Lower leg skin (tissue), 4 donors: ENCODE results near the gene LETM1. TPM values are rescaled to one million over a fixed set of nuclear protein-coding genes. Genes with fewer than 3 reads are reported as not detected.
A peak's percentile ranks its signal among the peaks of the same experiment; 100 is the strongest.

Experiments used
- DNase-seq, 2 donors: peaks; one replicate each; pipeline ENCODE4 v3.0.0-alpha.2; 2019; ENCODE audit warnings: low spot score in 2 of 2
- H3K4me3 ChIP-seq: fragments of 200-600 bp; sonication (generic); 2 replicates; pipeline ENCODE4 v1.5.1; 2017; ENCODE audit warnings: mild to moderate bottlenecking, low read depth; ENCODE audit not compliant: poor library complexity, severe bottlenecking
- CTCF ChIP-seq, 3 donors: fragments of 450-650 bp; IDR thresholded peaks; one replicate each; pipeline ENCODE4 v1.5.1; 2016; ENCODE audit warnings: antibody characterized with exemption in 3 of 3, mild to moderate bottlenecking in 3 of 3, moderate library complexity in 2 of 3
- POLR2A ChIP-seq, 2 donors: fragments of 450-650 bp; IDR thresholded peaks; one replicate each; pipeline ENCODE4 v1.6.1; 2016 to 2017; ENCODE audit warnings: antibody characterized with exemption in 2 of 2, mild to moderate bottlenecking in 1 of 2, moderate library complexity in 1 of 2
- whole genome bisulfite sequencing, 2 donors: methylation state at CpG; one replicate each; pipeline ENCODE4 v1.1.5; 2018; 5-methylcytosine and 5-hydroxymethylcytosine counted together
- intact Hi-C: fragments of 100-400 bp; cut with DNase I; formaldehyde crosslinking; loops from one replicate; pipeline ENCODE4 v1.15.0; 2023; ENCODE audit warnings: low total_unique reads
- total RNA-seq, 4 donors: library from RNA; depleted of rRNA; stranded (reverse); fragments of >200 nt; gene quantifications; one replicate each; pipeline ENCODE4 v1.1.0, GENCODE V29; 2016

Gene LETM1
- total RNA-seq, 4 donors from 2014 or later: 27.2 to 49.9 (median 39.0) TPM

GRCh38 chr4:1792832-1793495 lies 63.0 kb downstream of the LETM1 start, which contains the start of gene FGFR3:
TSS of gene FGFR3 (plus strand) at chr4:1793293. CDS start at chr4:1793935, 642 bp downstream.
- no peak for DNase-seq
- intact Hi-C loops: no loop called here
- TF ChIP-seq POLR2A (IDR thresholded peaks at IDR 0.05): no peak
- no peak for TF ChIP-seq CTCF (IDR thresholded peaks at IDR 0.05)
- 2% methylated on average over 34 of the region's 95 CpGs; no CpG with 5 or more reads in 1 of the 2 donors for WGBS, 2 donors
- peak within 1 kb of the TSS; percentile 23 for H3K4me3 ChIP-seq

GRCh38 chr4:1792158-1792831 lies 63.7 kb downstream of the LETM1 start:
- DNase-seq: no peak
- intact Hi-C loops: no loop called here

GRCh38 chr4:1790005-1790404 lies 66.0 kb downstream of the LETM1 start:
- no peak overlapping the region for H3K4me3 ChIP-seq
- TF ChIP-seq POLR2A (IDR thresholded peaks at IDR 0.05) (no peak), CTCF (IDR thresholded peaks at IDR 0.05) (no peak)
- intact Hi-C loops: no loop called here
- no peak for DNase-seq
- WGBS, 2 donors: 52 to 61% methylated on average over 10 of the region's 10 CpGs

More at GRCh38 chr4:1792158-1792831, 63.7 kb downstream of the LETM1 start:
- TF ChIP-seq CTCF (IDR thresholded peaks at IDR 0.05) (no peak), POLR2A (IDR thresholded peaks at IDR 0.05) (no peak)
- no peak overlapping the region for H3K4me3 ChIP-seq
- 59 to 63% methylated on average over 7 to 27 of the region's 29 CpGs for WGBS, 2 donors

- no peak overlapping the region for H3K4me3 ChIP-seq
- intact Hi-C loops: no loop called here
- TF ChIP-seq POLR2A (IDR thresholded peaks at IDR 0.05): no peak
- TF ChIP-seq CTCF (IDR thresholded peaks at IDR 0.05): no peak
- WGBS, 2 donors: 34 to 69% methylated on average over 16 to 21 of the region's 21 CpGs
- no peak for DNase-seq
These were observed 66.4 kb downstream of the LETM1 start for GRCh38 chr4:1789552-1789951.

- TF ChIP-seq POLR2A (IDR thresholded peaks at IDR 0.05) (no peak), CTCF (IDR thresholded peaks at IDR 0.05) (no peak)
- no peak overlapping the region for H3K4me3 ChIP-seq
- no peak for DNase-seq
- WGBS, 2 donors: 45 to 50% methylated on average over 13 of the region's 13 CpGs
- intact Hi-C loops: no loop called here
These were observed 67.5 kb downstream of the LETM1 start for GRCh38 chr4:1788254-1788973.
